HG02970 (cell line): ENCODE measurements around the gene PLXND1.
"Not testable (repeated sequence)": the region's sequence is repeated elsewhere in the genome, so short reads cannot be mapped to it uniquely, and the experiment has no call there.

Experiments used
- ATAC-seq: cut with Tn5 transposase; IDR thresholded peaks from one replicate; pipeline ENCODE4 v1.9.1; 2021; ENCODE audit warnings: mild to moderate bottlenecking, moderate library complexity, moderate number of reproducible peaks; ENCODE audit not compliant: unreplicated experiment, low FRiP score

The PLXND1 gene

DNA sequence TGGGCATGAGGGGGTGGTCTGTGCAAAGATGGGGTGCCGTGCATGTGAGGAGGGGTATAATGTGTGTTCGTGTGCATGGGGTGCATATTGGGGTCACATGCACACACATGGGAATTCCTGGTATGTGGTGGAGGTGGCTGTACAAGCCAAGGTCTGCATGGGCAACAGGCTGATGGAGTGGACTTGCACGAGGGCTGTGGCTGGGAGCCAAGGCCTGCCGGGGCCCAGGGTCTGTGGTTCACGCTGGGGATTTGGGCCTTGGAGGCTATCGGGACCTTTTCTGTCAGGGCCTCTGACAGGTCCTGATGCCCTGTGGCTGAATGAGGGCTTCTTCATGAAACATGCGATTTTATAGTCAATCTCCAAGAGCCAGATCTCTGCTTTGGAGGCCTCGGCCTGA lies 9.8 kb upstream of the PLXND1 start:
- ATAC-seq = no peak

DNA sequence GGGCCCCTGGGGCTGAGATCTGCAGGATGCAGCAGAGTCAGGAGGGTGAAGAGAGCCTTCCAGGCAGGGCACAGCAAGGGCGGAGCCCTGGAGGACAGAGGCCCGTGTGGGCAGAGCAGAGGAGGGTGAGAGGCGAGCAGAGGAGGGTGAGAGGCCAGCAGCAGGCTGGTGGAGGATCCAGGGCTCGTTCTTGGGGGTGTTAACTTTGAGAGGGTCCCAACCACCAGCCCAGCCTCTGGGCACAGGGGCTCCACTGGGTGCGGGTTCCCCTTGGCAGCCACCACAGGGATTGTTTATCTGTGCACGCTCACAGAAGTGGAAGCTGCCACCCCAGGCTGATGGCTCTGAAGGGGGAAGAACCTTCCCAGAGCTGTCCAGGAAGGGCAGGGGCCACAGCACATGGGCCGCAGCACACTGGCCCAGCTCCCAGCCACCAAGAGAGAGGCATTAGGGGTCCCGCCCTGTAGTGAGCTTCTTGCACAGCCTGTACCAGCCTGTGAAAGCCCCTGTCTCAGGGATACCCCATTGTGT lies 9.3 kb upstream of the PLXND1 start:
- ATAC-seq = no peak

DNA sequence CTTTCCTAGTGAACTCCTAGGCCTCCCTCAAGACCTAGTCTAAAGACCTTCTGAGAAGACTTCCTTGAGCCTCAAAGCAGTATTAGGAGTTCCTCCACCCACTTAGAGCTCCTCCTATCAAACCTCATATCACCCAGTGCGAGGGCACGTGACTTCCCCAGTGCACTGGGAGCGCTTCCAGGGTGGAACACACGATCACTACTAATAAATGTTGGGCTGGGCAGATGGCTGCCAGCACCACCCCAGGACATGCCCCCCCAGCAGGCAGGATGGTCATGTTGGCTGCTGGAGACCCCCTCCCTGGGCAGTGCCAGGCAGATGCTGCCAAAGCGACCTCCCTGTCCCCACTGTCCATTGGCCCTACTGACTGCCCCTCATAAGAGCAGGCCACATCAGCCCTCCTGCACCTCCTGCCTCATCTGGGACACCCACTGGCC lies 8.5 kb upstream of the PLXND1 start:
- no peak for ATAC-seq

DNA sequence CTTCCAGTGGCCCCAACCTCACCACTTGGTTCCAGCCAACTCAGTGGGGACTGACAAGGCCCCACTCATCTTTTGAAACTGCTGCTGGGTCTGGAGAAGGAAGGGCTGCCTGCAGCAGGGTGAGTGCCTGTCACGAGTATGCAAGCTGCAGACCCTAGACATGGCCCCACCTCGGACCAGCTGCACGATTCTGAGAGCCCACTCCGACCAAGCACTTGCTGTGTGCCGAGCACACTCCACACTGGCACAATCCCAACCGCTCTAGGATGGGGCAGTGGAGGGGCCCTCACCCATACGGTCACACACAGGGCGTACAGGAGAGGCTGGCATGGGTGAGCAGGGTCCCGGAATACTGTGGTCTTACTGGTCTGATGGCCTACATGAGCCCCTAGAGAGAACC lies 8.0 kb upstream of the PLXND1 start:
- ATAC-seq = no peak

DNA sequence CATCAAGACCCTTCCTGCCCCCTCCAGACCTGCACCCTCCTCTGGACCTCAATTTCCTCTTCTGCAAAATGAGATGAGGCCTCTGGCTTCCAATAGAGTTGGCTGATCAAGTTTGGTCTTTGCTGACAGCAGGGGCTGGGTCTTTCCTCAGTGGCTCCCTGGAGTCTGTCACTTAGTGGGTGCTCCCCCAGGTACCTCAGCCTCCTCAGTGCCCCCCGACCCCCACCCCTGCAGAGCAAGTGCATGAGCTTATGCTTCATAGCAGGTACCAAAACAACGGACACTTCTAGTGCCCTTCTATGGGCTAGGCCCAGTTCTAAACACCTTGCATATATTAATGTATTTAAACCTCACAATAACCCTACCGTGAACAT lies 6.9 kb upstream of the PLXND1 start:
- ATAC-seq = no peak

DNA sequence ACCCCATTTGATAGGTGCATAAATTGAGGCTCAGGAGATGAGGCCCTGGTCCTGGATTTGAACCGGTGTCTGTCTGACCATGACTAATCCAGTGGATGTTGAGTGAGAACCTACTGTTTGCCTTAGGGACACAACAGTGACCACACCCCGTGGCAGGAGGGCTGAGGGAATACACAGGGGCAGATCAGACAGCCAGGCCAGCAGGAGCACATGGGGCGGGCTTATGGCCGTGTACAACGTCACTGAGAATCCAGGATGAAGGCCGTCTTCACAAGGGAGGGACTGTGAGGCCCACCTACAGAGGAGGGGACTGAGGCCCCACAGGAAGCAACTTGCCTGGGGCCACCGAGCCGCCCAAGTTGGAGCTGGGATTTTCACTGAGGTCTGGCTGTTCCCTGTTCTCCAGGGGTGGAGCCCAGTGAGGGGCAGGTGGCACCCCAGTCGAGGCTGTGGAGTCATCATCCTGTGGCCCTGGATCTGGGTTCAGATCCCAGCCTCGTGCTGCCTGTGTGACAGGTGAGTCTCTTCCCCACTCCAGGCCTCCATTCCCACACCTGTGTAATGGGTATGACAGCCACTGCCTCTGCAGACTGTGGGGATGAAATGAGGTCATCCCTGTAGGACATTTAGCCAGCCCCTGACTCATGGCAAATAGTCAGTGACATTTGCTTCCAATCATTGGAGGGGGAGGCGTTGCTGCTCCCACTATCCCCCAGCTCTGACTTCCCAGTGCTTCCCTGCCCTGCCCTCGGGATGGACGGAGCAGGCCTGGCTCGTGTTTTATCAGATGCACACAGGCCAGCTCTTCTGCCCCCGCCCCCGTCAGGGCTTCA lies 6.3 kb upstream of the PLXND1 start:
- no peak for ATAC-seq

DNA sequence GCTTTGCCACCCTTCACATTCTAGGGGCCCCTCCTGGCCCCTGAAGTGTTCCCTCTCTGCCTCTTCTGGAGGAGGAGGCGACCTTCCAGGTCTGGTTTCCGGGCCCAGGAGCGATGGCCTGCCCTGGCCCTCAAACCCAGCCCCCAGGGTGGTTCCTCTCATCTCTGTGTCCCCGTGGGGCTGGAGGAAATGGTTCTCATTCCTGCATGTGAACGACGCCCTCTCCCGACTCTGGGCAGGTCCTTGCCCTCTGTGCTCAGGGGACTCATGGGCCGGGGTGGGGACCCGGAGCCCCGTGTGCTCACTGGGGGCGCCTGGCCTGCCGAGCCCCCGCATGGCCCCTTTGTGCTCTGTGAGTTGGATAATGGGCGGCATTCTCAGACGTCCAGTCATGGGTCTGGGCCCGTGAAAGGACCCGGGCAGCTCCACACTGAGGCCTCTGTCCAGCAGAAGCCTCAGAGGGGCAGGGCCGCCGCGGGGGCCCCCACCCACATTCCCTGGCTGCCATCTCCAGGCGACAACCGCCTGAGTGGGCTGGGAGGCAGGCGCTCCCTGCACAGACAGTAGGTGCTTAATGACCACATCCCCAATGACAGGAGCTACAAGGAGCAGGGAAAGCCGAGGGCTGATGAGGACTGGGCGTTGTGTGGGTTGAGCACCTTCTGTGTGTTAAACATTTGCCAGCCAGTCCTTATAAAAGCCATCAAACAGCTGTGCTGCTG lies 5.5 kb upstream of the PLXND1 start:
- no peak for ATAC-seq

DNA sequence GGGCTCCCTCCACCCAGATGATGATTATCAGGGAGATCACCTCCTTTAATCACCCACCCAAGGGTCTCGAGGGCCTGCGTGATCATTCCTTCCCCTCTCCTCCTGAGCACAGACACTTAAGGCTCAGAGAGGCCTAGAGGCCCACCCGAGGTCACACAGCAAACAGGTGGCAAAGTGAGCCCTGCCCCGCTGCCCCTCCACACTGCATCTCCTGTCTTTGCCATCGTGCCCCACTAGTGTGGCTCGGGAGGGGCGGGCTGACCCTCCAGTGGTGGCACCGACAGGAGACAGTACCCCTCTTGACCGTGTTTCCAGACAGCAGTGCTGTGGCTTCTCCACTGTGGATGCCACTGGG lies 4.9 kb upstream of the PLXND1 start:
- no peak for ATAC-seq

DNA sequence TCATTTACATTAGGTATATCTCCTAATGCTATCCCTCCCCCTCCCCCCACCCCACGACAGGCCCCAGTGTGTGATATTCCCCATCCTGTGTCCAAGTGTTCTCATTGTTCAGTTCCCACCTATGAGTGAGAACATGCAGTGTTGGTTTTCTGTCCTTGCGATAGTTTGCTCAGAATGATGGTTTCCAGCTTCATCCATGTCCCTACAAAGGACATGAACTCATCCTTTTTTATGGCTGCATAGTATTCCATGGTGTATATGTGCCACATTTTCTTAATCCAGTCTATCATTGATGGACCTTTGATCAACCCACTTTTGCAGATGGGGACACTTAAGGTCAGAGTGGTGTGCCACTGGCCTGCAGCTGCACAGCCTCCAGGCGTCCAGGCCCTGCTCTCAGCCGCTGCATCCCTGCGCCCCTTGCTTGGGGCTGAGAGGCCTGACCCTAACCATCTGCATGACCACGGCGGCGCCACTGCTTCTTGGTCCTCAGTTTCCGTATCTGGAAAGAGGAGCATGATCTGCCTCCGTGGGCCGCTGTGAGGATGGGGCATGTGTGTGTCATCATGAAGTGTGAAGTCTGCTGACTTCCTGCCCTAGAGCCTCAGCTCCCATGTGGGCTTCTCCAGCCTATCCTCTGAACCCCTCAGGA lies 4.4 kb upstream of the PLXND1 start:
- ATAC-seq = not testable (repeated sequence)

DNA sequence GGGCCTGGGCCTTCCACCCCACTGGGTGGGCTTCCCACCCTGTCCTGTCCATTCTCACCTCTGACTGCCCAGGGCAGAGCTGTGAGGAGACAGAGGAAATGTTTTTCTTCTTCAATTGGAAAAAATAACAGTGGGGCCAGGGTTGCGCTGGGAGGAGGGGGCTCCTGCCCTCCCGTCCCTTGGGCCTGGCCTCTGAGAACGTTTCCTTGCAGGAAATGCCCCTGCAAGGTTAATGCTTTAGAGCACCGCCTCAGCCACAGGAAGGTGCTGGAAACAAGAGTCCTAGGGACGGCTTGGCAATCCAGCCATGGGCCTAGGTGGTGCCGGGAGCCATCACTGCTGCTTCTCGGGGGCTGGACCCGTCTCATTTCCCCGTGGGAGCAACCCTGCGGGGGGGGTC lies 3.8 kb upstream of the PLXND1 start:
- ATAC-seq = no peak

DNA sequence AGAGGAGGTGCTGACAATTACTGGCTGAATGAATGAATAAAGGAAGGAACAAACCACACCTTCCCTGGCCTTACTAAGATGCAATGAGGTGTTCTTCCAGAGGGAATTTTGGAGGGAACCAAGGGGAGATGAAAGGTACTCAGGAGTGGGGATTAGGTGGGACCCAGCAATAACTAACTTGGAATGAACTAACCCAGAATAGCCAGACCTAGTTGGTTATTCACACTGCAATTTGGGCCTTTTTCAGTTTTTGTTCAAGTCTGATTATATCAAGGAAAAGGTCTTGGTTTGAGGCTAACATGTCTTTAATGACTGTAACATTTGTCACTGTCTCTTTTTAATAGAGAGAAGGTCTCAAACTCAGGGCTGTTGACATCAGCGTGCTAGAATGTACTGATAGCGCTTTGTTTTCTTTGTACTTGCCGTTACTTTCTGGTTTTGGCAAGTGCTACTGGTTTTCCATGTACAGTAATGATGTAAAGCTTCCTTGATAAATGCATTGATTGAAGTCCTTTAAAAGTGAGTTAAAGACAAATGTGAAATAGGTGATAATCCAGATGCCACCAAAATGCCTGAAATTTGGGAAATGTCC lies 3.2 kb upstream of the PLXND1 start:
- no peak for ATAC-seq

DNA sequence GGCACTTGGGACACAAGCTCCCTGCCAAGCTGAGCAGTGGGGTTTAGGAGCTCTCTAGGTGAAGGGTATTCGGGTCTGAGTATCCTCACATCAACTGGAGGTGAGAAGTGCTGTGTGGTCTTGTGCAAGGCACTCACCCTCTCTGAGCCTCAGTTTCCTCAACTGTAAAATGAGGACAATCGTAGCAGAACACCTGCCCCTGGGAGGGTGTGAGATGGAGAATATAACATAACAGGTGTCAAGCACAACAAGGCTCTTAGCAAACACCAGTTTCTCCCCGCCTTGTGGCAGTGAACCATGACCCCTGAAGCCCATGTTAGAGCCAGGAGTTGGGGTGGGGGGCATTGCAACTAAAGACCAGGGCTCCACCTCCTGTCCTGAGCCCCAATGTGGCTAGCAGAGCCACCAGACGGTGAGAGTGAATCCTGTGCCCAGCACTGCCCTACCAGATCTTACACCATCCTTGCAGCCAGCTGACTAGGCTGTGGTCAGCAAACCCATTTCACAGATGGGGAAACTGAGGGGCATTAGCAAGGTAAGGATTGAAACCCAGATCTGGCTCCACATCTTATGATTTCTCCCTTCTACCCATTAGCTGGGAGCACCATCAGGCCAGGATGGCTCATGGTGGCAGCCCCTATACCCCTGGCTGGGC lies 2.6 kb upstream of the PLXND1 start:
- no peak for ATAC-seq

DNA sequence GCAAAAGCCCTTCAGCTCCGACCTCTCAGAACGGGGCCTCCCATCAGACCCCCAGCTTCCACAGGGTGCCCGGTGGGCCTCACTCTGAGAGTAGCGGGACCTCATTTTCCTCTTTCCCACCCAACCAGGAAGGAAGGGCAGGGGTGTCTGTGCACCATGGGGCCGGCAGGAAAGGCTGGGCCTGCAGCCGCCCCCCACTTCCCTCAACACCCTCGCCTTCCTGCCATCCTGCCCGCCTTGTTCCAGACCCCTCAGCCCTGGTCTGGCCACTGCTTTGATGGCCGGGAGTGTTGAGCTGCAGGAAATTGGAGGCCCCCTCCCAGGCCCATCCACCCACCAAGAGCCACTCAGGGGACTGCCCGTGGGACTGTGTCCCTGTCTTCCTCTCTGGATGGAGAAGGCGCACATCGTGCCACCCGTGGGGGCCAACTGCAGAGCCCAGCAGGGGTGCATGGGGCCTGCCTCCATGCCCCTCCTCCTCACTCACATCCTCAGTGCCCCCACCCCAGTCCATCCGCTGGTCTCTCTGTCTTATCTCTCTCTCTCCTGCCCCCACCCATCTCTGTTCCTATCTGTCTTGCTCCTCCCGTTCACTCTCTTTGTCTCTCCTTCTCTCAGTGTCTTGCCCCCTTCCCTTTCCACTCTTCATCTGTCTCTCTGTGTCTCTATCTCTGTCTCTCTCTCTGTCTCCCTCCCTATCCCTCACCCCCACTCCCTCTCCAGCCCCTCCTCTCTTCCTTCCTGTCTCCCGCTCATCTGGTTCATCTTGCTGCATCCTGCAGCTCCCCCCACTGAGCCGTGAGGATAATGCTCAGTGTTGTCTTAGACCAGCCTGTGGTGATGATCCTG lies 1.8 kb upstream of the PLXND1 start:
- ATAC-seq = no peak

DNA sequence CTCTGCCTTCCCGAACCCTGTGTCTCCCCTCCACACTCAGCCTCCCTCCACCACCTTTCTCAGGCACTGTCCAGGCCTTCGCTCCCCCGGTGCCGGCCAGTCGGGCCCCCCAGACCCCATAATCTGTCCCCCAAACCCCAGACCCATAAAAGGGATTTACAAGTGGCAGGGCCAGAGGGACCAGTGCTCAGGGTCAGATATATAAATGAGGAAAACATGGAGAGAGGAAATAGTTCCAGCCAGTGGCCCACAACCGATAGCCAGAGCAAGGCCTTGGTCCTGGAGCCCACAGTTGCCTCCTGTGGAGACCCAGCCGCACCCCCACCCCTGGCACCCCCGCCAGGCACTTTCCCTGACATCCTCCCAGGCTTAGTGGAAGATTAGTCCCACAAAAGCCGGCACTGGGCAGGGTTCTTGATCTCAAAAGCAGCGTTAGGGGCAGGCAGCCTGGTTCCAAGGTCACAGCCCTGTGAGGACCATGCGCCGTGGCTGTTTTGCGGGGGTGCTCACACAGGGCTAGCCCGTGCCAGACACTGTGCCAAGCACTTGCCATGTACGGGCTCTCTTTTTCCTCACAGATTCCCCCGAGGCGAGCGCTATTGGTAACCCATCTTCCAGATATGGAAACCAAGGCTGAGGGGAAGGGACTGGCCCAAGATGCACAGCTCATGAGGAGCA lies 1.1 kb upstream of the PLXND1 start:
- ATAC-seq = no peak

DNA sequence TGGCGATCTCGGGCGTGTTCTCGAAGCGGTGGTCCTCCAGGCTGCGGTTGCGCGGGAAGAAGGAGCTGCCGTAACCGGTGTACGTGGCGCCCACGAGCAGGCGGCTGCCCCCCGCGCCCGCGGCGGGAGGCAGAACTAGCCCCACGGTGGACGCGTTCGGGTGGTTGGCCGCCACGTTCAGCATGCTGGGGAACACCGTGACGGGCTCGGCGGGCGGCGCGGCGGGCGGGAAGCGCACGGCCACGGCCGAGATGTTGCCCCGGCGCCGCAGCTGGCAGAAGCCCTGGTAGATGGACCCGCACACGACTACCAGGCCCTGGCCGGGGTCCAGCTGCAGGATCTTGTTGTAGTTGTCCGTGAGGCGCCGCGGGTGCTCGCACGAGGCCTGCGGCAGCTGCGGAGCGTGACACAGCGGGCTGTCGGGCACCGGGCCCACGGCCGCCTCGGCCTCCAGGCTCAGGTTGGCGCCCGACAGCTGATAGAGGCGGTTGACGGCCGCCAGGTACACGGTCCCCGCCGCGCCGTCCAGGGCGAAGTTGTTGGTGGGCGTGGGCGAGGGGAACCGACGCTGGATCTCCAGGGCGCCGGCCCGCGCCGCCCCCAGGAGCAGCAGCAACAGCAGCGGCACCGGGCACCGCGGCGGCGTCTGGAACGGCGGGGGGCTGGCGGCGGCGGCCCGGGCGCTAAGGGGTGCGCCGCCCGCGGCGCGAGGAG lies 397 bp downstream of the PLXND1 start:
- ATAC-seq = no peak

DNA sequence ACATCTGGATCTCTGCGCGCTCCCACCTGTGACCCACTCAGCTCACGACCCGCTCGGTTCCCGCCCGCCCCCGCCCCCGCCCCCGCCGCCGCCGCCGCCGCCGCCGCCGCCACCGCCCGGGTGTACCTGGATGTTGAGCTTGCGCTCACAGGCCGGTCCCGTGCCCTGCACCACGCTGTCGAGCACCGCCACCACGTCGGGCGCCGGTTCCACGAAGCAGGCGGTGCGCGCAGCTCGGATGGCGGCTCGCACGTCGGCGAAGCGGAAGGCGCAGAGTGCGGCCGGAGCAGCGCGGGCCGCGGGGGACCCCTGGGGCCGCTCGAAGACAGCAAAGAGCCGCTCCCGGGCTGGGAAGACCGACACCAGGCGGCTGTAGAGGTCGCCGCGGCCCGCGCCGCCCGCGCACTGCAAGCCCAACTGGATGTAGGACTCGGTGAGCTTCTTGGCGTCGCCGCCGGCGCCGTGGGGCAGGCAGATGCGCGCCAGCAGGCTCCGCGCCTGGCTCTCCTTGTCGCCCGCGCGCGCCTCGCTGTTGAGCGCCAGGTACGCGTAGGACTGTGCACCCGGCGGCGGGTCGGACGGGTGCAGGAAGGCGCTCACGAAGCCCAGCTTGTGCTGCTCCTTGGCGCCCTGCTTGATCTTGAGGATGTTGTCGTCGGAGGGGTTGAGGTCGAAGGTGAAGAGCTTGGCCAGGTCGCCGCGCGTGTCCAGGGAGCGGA lies 1.1 kb downstream of the PLXND1 start:
- ATAC-seq = no peak

DNA sequence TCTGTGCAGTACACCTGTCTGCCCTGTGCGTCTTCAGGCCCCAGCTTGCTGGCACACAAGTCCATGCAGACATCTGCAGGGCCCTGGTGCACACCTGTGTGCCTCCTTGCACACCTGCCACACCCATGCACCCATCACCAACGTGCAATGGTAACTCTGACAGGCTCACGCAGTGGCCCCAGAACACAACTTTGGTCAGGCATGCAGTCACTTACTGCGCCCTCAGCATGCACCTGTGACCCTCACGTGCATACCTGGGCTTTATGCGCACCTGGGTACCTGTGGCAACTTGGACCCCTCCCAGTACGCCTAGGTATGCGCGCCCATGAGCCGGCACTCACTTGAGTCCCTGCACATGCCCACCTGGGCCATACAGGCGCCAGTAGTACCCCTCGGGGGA lies 1.7 kb downstream of the PLXND1 start:
- no peak for ATAC-seq
